ENCODE data around the gene ITPR1. TPM values are rescaled to one million over a fixed set of nuclear protein-coding genes. Genes with fewer than 3 reads are reported as not detected.

Gene ITPR1
- total RNA-seq, 1 experiment from 2014 or later, result 48.5 TPM

- TF ChIP-seq EZH2 (IDR thresholded peaks at IDR 0.05; ENCODE audit: low read length, unreplicated experiment) (no peak), EZH2phosphoT487 (IDR thresholded peaks at IDR 0.05; ENCODE audit: borderline replicate concordance, low read length) (no peak), CTCF (conservative IDR thresholded peaks at IDR 0.05; ENCODE audit: low read depth, low read length) (no peak)
- DNase-seq, result peak; percentile 83
- H3K9me2 ChIP-seq (replicated peaks; ENCODE audit: low read length), result no peaks in the 10 kb centered on the region
- ChIA-PET POLR2A (ENCODE audit: unreplicated experiment) (interaction anchor here (0.6 to 1.1 kb wide), 3 partner anchors 26 to 517 kb away, joined by 6 to 23 read pairs (median 7); partner anchors contain the start of gene ITPR1), CTCF (no interaction called here)
- H3K4me2 ChIP-seq (ENCODE audit: low read length), result peak within 1 kb of the TSS; percentile 85
- no peaks in the 10 kb centered on the region for H3K9me3 ChIP-seq (ENCODE audit: low read length)
- H3K36me3 ChIP-seq (ENCODE audit: low read depth, low read length), result no peaks in the 10 kb centered on the region
- TSS peak; percentile 54 for BruUV-seq (replicated peaks)
- H3K9ac ChIP-seq (ENCODE audit: low read length), result peak within 1 kb of the TSS; percentile 86
- H3K27ac ChIP-seq (ENCODE audit: low read length), result peak within 1 kb of the TSS; percentile 63
- peaks cover 11% of the 10 kb centered on the region for H3K79me2 ChIP-seq (ENCODE audit: low read length)
- no peaks in the 10 kb centered on the region for H3F3A ChIP-seq (ENCODE audit: low read length, unreplicated experiment)
- peak; percentile 98 for ATAC-seq
- H4K20me1 ChIP-seq (ENCODE audit: low read length), result no peaks in the 10 kb centered on the region
- H3K4me1 ChIP-seq (ENCODE audit: insufficient read depth, low read length), result no peaks in the 10 kb centered on the region
- intact Hi-C loops (cut with micrococcal nuclease), result loop anchor here (1.0 to 2.0 kb wide), 4 partner anchors 26 to 166 kb away; partner anchors contain the start of gene ITPR1
- peak within 1 kb of the TSS; percentile 82 for H2AFZ ChIP-seq (ENCODE audit: low read length)
- H3K4me3 ChIP-seq (ENCODE audit: low read length), result peak within 1 kb of the TSS; percentile 79
- H3K27me3 ChIP-seq (ENCODE audit: low read length), result no peaks in the 10 kb centered on the region
Measured at GRCh38 chr3:4466741-4467521, 26.2 kb upstream of the ITPR1 start, which contains the start of gene SUMF1. Gene SUMF1, minus strand, starts transcription at chr3:4467269. Its CDS starts 24 bp downstream, at chr3:4467245.

- ChIA-PET POLR2A (ENCODE audit: unreplicated experiment) (interaction anchor here (0.7 to 1.1 kb wide), 2 partner anchors 26 to 93 kb away, joined by 6 to 23 read pairs; partner anchors contain the start of gene ITPR1), CTCF (no interaction called here)
- Histone ChIP-seq H2AFZ (ENCODE audit: low read length) (peak overlapping the region; percentile 82), H3K4me2 (ENCODE audit: low read length) (peak overlapping the region; percentile 85), H3K79me2 (ENCODE audit: low read length) (peaks cover 11% of the 10 kb centered on the region), H3F3A (ENCODE audit: low read length, unreplicated experiment) (no peaks in the 10 kb centered on the region), H3K9ac (ENCODE audit: low read length) (peak overlapping the region; percentile 86), H3K36me3 (ENCODE audit: low read depth, low read length) (no peaks in the 10 kb centered on the region), H3K4me1 (ENCODE audit: insufficient read depth, low read length) (no peaks in the 10 kb centered on the region), H3K4me3 (ENCODE audit: low read length) (peak overlapping the region; percentile 79), H3K9me3 (ENCODE audit: low read length) (no peaks in the 10 kb centered on the region), H3K27ac (ENCODE audit: low read length) (peak overlapping the region; percentile 63; the same call in 1 of the 2 replicates), H3K9me2 (replicated peaks; ENCODE audit: low read length) (no peaks in the 10 kb centered on the region), H4K20me1 (ENCODE audit: low read length) (no peaks in the 10 kb centered on the region), H3K27me3 (ENCODE audit: low read length) (no peaks in the 10 kb centered on the region)
- ATAC-seq, result no peak
- TF ChIP-seq EZH2phosphoT487 (IDR thresholded peaks at IDR 0.05; ENCODE audit: borderline replicate concordance, low read length), result no peak
- TF ChIP-seq EZH2 (IDR thresholded peaks at IDR 0.05; ENCODE audit: low read length, unreplicated experiment), result no peak
- no peak for TF ChIP-seq CTCF (conservative IDR thresholded peaks at IDR 0.05; ENCODE audit: low read depth, low read length)
- BruUV-seq (replicated peaks), result TSS peak; percentile 83
- DNase-seq, result no peak
- intact Hi-C loops (cut with micrococcal nuclease), result loop anchor here (1.0 to 2.0 kb wide), 4 partner anchors 26 to 166 kb away; partner anchors contain the start of gene ITPR1
Measured at GRCh38 chr3:4467522-4467867, 25.7 kb upstream of the ITPR1 start.

- TF ChIP-seq EZH2 (IDR thresholded peaks at IDR 0.05; ENCODE audit: low read length, unreplicated experiment), result no peak
- TF ChIP-seq EZH2phosphoT487 (IDR thresholded peaks at IDR 0.05; ENCODE audit: borderline replicate concordance, low read length), result no peak
- no peak for TF ChIP-seq CTCF (conservative IDR thresholded peaks at IDR 0.05; ENCODE audit: low read depth, low read length)
- Histone ChIP-seq H2AFZ (ENCODE audit: low read length) (no peak overlapping the region), H3K4me2 (ENCODE audit: low read length) (no peak overlapping the region), H3K27ac (ENCODE audit: low read length) (no peak overlapping the region), H3K4me3 (ENCODE audit: low read length) (no peak overlapping the region), H4K20me1 (ENCODE audit: low read length) (no peaks in the 10 kb centered on the region), H3F3A (ENCODE audit: low read length, unreplicated experiment) (no peaks in the 10 kb centered on the region), H3K27me3 (ENCODE audit: low read length) (no peaks in the 10 kb centered on the region), H3K79me2 (ENCODE audit: low read length) (no peaks in the 10 kb centered on the region), H3K36me3 (ENCODE audit: low read depth, low read length) (no peaks in the 10 kb centered on the region), H3K9me3 (ENCODE audit: low read length) (no peaks in the 10 kb centered on the region), H3K9me2 (replicated peaks; ENCODE audit: low read length) (no peaks in the 10 kb centered on the region), H3K4me1 (ENCODE audit: insufficient read depth, low read length) (peaks cover 26% of the 10 kb centered on the region), H3K9ac (ENCODE audit: low read length) (no peak overlapping the region)
- DNase-seq (no peak), ATAC-seq (no peak)
- ChIA-PET CTCF (no interaction called here), POLR2A (ENCODE audit: unreplicated experiment) (no interaction called here)
- no TSS peak for BruUV-seq (replicated peaks)
- intact Hi-C loops (cut with micrococcal nuclease), result no loop called here
Measured at GRCh38 chr3:4471907-4472306, 21.2 kb upstream of the ITPR1 start.
